ENCODE results near the gene CLEC4F.

DNA sequence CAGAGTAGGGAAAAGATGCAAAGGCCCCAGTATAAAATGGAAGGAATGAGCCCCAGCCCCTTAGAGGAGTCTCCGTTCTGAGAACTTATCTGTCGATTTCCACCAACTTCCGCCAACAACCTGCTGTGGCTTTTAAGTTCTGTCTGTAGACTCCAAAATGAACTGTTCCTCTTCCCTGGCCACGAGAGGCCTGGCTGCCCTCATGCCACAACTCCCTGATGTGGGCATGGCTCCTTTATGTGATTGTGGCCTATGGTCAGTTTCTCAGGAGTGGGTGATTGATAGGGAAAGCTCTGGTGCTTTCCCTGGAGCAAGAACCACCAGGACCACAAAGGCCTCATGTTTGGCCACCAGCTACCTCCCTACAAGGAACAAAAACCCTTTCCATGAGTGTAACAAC is 34.0 kb upstream of the CLEC4F start:
- TF ChIP-seq REST (IDR thresholded peaks at IDR 0.05; ENCODE audit: low read depth), result no peak
- no peak for TF ChIP-seq YY1 (IDR thresholded peaks at IDR 0.05; ENCODE audit: low read depth)
- TF ChIP-seq TCF12 (IDR thresholded peaks at IDR 0.05; ENCODE audit: low read depth), result no peak
- no peak for TF ChIP-seq CEBPB (IDR thresholded peaks at IDR 0.05)
- no peak for TF ChIP-seq TAF1 (IDR thresholded peaks at IDR 0.05; ENCODE audit: low read depth)
- TF ChIP-seq EGR1 (IDR thresholded peaks at IDR 0.05), result no peak
- TF ChIP-seq EP300 (IDR thresholded peaks at IDR 0.05; ENCODE audit: borderline replicate concordance), result no peak
- TF ChIP-seq USF1 (IDR thresholded peaks at IDR 0.05), result no peak
- TF ChIP-seq, protein P1, sequence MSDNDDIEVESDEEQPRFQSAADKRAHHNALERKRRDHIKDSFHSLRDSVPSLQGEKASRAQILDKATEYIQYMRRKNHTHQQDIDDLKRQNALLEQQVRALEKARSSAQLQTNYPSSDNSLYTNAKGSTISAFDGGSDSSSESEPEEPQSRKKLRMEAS (IDR thresholded peaks at IDR 0.05), result no peak
- no peak for TF ChIP-seq RAD21 (IDR thresholded peaks at IDR 0.05; ENCODE audit: low read depth)
- TF ChIP-seq TEAD4 (IDR thresholded peaks at IDR 0.05), result no peak
- TF ChIP-seq FOXM1 (IDR thresholded peaks at IDR 0.05; ENCODE audit: borderline replicate concordance, low read depth), result no peak
